Medulla oblongata (tissue), 1 donor: ENCODE results near the gene HERC6.
"Not testable (repeated sequence)": the region's sequence is repeated elsewhere in the genome, so short reads cannot be mapped to it uniquely, and the experiment has no call there.

Source experiments
- DNase-seq: peaks from one replicate; pipeline ENCODE4 v3.0.0-alpha.2; 2015; ENCODE audit errors: extremely low spot score

The HERC6 gene

GRCh38 chr4:88390128-88390527, 11.5 kb downstream of the HERC6 start:
- DNase-seq = no peak

GRCh38 chr4:88391703-88392102, 13.1 kb downstream of the HERC6 start:
- DNase-seq = no peak

DNA sequence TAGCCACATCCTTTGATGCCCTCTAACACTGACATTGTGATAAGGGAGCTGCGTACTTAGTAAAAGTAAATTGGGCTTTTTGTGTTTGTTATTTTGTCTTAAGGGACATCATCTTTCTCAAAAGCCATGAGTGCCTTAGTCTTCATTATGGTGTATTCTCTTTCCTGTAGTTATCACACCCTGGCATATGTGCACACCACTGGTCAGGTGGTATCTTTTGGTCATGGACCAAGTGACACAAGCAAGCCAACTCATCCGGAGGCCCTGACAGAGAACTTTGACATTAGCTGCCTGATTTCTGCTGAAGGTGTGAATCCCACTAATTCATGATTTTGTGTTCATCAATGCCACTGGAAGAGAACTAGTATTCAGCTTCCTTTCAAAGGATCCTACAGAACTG, 18.0 kb downstream of the HERC6 start:
- DNase-seq = no peak

- DNase-seq = no peak
These were observed 19.7 kb downstream of the HERC6 start for GRCh38 chr4:88398381-88398780.

GRCh38 chr4:88409206-88409605, 30.6 kb downstream of the HERC6 start:
- DNase-seq = no peak

DNA sequence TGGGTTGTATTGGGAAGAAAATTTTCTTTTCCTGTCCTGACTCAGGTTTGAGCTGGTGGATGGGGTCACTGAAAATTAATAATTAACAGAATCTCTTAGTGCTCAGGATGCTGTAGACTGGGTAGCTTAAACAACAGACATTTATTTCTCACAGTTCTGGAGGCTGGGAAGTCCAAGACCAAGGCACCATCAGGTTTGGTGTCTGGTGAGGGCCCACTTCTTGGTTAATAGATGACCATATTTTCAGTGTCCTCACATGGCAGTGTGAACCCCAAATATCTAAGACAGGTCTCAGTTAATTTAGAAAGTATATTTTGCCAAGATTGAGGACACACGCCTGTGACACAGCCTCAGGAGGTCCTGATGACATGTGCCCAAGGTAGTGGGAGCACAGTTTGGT, 31.1 kb downstream of the HERC6 start:
- DNase-seq = no peak

- DNase-seq = no peak
These were observed 32.9 kb downstream of the HERC6 start for GRCh38 chr4:88411491-88412096.

DNA sequence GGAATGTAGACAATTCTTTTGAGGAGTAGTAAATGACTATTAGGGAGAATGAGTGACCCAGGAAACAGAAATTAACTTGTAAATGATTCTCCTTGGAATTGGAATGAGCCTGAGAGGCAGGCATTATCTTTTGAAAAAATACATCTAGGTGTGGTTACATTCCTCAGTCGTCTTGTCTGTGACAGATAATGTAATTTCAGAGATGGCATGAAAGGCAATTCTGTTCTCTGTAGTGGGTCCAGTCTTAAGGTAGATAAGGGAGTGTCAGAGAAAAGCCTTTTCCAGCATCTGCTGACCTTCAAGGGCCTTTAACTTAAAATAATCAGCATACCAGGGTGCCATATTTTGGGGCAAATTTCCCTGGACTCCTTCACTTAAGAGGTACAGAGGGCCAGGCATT, 35.1 kb downstream of the HERC6 start:
- DNase-seq = no peak

DNA sequence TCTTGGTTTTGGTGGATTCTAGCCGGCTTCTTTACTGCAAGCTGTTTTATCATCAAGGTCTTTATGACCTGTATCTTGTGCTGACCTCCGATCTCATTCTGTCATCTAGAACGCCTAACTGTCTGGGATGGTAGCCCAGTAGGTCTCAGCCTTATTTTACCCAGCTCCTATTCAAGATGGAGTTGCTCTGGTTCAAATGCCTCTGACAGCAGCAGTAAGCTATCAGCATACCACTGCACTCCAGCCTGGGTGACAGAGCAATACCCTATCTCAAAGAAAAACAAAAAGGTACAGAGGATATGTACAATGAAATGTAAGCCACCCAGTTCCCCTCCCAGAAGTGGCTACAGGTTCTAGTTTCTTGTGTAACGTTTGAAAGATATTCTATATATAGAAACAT, 36.1 kb downstream of the HERC6 start:
- DNase-seq = no peak

GRCh38 chr4:88415982-88416381, 37.3 kb downstream of the HERC6 start:
- no peak for DNase-seq

- DNase-seq = no peak
These were observed 39.8 kb downstream of the HERC6 start for GRCh38 chr4:88418411-88418810.

GRCh38 chr4:88419874-88420273, 41.2 kb downstream of the HERC6 start:
- no peak for DNase-seq

- no peak for DNase-seq
These were observed 42.2 kb downstream of the HERC6 start for GRCh38 chr4:88420844-88421243.

DNA sequence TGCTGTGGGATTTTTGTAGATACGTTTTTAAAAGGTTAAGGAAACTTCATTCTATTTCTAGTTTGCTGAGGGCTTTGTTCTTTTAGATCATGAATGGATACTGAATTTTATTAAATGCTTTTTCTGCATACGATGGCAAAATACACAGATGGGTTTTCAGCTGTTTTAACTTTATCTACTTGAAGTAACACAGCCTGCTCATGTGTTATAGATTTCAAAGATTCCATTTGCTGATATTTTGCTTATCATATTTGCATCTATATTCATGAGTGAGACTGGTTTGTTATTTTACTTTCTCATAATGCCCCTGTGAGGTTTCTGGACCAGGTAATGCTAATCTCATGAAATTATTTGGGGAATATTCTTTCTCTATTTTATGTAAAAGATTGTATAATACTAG, 43.8 kb downstream of the HERC6 start:
- no peak for DNase-seq

DNA sequence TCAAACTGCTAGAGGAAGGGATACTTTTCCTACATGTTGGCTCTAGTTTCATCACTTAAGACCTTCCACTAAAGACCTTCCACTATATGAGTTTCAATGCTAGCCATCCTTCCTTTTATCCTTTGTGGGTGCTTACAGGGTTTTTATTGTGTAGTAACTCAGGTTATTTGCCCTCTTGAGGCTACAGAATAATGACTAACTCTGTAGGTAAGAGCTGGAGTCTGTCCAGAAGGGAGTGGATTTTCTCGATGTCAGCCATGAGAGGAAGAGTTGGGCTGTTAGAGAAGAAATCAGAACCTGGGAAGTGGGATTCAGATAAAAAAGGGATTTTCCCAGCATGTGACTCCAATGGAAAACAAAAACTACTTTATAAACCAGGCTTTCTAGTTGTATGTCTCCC, 50.7 kb downstream of the HERC6 start:
- DNase-seq = no peak

GRCh38 chr4:88435987-88436693, 57.5 kb downstream of the HERC6 start:
- no peak for DNase-seq

- DNase-seq = not testable (repeated sequence)
These were observed 59.2 kb downstream of the HERC6 start for GRCh38 chr4:88437873-88438272.

DNA sequence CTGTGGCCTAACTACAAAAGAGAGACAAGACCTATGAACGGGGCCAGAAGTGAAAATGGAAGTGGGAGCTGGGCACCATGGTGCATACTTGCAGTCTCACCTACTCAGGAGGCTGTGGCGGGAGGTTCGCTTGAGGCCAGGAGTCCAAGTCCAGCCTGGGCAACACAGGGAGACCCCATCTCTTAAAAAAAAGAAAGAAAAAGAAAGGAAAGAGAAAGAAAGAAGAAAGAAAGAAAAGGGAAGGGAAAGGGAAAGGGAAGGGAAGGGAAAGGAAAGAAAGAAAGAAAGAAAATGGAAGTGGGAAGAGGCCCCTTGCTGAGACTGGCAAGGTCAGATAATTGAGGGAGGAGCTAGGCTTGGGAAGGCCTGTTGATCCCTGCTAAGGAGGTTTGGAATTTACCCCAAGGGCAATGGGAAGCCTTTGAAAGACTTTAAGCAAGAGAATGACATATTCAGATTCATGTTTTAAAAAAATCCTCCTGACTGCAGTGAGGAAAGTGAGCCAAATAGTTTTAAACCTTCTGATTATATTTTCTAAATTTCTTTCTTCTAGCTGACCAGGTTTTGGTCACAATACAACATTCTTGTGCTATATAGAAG, 60.6 kb downstream of the HERC6 start:
- no peak for DNase-seq

DNA sequence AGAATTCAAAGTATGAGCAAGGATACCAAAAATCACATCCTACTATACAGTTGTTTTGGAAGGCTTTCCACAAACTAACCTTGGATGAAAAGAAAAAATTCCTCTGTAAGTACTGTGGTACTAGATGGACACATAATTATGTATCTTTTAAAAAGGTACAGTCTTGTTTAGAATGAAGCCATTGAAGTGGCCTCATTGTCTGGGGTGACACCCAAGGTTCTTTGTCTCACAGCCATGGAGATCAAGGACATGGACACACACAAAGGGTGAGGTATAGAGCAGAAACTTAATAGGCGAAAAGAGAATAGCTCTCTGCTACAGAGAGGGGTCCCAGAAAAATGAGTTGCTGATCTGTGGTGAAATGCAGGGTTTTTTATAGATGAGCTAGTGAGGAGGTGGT, 61.5 kb downstream of the HERC6 start:
- no peak for DNase-seq

DNA sequence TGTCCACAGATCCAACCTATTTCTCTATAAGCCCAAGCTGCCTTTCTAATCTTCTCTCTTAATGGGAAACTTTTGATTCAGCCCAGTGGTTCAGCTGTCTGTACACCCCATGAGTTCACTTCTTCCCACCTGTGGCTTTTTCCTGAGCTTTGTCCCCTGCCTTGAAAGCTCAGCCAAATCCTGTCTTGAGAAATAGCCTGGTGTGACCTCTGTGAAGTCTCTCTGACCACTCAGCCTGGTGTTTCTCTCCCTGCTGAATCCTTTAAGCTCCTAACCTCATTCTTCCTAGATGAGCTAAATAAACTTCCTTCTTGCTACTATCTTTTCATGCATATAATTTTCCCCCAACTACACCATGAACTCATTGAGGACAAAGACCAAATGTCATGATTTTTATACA, 63.0 kb downstream of the HERC6 start:
- DNase-seq = no peak

- no peak for DNase-seq
These were observed 64.1 kb downstream of the HERC6 start for GRCh38 chr4:88442689-88443191.

- no peak for DNase-seq
These were observed 64.8 kb downstream of the HERC6 start for GRCh38 chr4:88443486-88443885.

- no peak for DNase-seq
These were observed 66.6 kb downstream of the HERC6 start for GRCh38 chr4:88445252-88445651.
